ENCODE data around the gene REXO5.

GRCh38 chr16:20799599-20799998 is 6.7 kb upstream of the REXO5 start:
- TF ChIP-seq CTCF (IDR thresholded peaks at IDR 0.05) (peak in 6 of 7 experiments; percentile 56 to 76 (median 58)), POLR2A (IDR thresholded peaks at IDR 0.05) (no peak)

Measured in body of pancreas (tissue), 4 donors.